ENCODE data around the gene SLAIN2. TPM values are rescaled to one million over a fixed set of nuclear protein-coding genes. Genes with fewer than 3 reads are reported as not detected.

Gene SLAIN2
- total RNA-seq, 1 experiment from 2014 or later, result 30.8 TPM

- Histone ChIP-seq H3K27me3 (ENCODE audit: insufficient read depth, low read length) (no peaks in the 10 kb centered on the region; the same call in 1 of the 2 replicates), H3K79me1 (ENCODE audit: insufficient read depth, low read depth, low read length, poor library complexity, severe bottlenecking) (no peaks in the 10 kb centered on the region), H2AFZ (ENCODE audit: low read length) (no peak overlapping the region), H4K20me1 (ENCODE audit: control insufficient read depth, insufficient read depth, insufficient read length) (no peaks in the 10 kb centered on the region), H3K9me3 (ENCODE audit: control insufficient read depth, low read depth, low read length) (no peaks in the 10 kb centered on the region), H3K4me2 (ENCODE audit: insufficient read depth, insufficient read length, low read length) (no peak overlapping the region), H2BK120ac (ENCODE audit: low read depth, low read length, poor library complexity, severe bottlenecking) (no peak overlapping the region), H3K9ac (ENCODE audit: extremely low read depth, insufficient read length, low read length) (no peak overlapping the region), H4K5ac (ENCODE audit: insufficient read length, low read depth, low read length) (no peak overlapping the region), H3T11ph (ENCODE audit: low read length) (no peak overlapping the region), H3K18ac (ENCODE audit: insufficient read length, low read depth, low read length) (no peak overlapping the region), H3K23ac (ENCODE audit: insufficient read length, low read depth, low read length) (no peak overlapping the region), H2BK12ac (ENCODE audit: insufficient read length, low read depth, low read length) (no peak overlapping the region), H4K8ac (replicated peaks; ENCODE audit: insufficient read length, low read depth, low read length) (no peak overlapping the region), H3K27ac (ENCODE audit: insufficient read length, low read depth, low read length) (no peak overlapping the region), H3K4me1 (ENCODE audit: insufficient read depth, low read length) (no peaks in the 10 kb centered on the region), H4K91ac (ENCODE audit: insufficient read length, low read depth, low read length) (no peak overlapping the region), H2BK5ac (ENCODE audit: insufficient read length, low read length) (no peak overlapping the region), H3K23me2 (ENCODE audit: insufficient read length, low read depth, low read length, poor library complexity, severe bottlenecking) (no peaks in the 10 kb centered on the region), H3K4ac (ENCODE audit: low read depth, low read length) (no peak overlapping the region), H3K14ac (ENCODE audit: insufficient read depth, low read length) (no peak overlapping the region), H2AK5ac (ENCODE audit: insufficient read length, low read length) (no peak overlapping the region), H3K79me2 (ENCODE audit: insufficient read depth, low read length) (no peaks in the 10 kb centered on the region), H2BK20ac (ENCODE audit: low read depth, low read length, poor library complexity, severe bottlenecking) (no peak overlapping the region), H3K56ac (ENCODE audit: insufficient read length, low read depth, low read length) (no peak overlapping the region), H2BK15ac (ENCODE audit: low read depth, low read length) (no peak overlapping the region)
- no CpG with 5 or more reads among the region's 2 CpGs for WGBS (ENCODE audit: extremely low coverage, insufficient read length, low lambda C conversion rate)
- TF ChIP-seq, protein P1, sequence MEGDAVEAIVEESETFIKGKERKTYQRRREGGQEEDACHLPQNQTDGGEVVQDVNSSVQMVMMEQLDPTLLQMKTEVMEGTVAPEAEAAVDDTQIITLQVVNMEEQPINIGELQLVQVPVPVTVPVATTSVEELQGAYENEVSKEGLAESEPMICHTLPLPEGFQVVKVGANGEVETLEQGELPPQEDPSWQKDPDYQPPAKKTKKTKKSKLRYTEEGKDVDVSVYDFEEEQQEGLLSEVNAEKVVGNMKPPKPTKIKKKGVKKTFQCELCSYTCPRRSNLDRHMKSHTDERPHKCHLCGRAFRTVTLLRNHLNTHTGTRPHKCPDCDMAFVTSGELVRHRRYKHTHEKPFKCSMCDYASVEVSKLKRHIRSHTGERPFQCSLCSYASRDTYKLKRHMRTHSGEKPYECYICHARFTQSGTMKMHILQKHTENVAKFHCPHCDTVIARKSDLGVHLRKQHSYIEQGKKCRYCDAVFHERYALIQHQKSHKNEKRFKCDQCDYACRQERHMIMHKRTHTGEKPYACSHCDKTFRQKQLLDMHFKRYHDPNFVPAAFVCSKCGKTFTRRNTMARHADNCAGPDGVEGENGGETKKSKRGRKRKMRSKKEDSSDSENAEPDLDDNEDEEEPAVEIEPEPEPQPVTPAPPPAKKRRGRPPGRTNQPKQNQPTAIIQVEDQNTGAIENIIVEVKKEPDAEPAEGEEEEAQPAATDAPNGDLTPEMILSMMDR (conservative IDR thresholded peaks at IDR 0.05), result no peak
- Mint-ChIP-seq H3K9me3 (no peaks in the 10 kb centered on the region), H3K4me3 (no peak overlapping the region), H3K36me3 (ENCODE audit: insufficient read depth in 1 of 3, low read depth in 3 of 3) (0 out of 7 replicates have a peak, but pooled peaks cover 0 to 2% (median 0%) of the 10 kb centered on the region in 3 experiments), H3K27me3 (ENCODE audit: low read depth) (no peaks in the 10 kb centered on the region), H3K4me1 (peaks cover 16 to 22% of the 10 kb centered on the region in 2 experiments), H3K27ac (no peak overlapping the region)
- no peak for DNase-seq
Observed at GRCh38 chr4:48428926-48429325, 87.6 kb downstream of the SLAIN2 start.

All from H9 (cell line).